ENCODE measurements around the gene ZIK1.

The ZIK1 gene

DNA sequence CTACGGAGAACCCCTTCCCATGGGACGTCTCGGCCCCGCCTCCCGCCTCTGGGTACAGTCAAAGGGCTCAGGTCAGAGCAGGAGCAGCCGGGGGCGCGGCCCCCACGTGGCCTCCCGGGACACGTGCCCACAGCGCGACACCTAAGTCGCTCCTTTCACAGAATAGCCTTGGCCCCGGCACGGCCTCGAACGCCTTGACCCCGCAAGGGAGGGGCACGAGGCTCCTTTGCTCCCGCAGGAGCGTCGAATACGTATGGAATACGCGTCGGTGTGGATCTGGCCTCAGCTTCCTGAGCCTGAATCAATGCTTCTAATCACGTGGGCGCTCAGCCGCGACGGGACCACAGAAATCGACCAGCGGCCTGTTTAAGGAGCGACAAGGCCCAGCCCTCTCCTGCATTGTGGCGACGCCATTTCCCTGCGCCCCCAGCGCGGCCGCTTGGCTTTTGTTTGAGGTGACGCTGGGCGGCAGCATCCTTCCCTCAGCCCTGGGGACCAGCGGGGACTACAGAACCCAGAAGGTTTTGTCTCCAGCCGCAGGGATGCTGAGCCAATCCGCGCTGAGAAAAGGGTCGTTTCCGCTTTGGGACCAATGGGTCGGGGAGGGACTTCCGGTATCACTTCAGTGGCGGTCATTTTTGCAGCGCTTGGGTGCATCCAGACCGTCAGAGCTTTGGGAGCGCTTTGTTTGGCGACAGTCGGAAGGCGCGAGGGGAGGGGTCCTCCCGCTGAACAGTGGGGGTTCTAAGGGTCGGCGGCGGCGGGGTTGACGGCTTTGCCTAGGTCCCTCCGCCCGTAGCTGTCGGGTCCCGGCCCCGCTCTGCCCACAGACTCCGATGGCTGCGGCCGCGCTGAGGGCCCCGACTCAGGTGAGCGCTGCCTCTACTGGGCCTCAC, at the start of gene ZIK1:
TSS of gene ZIK1 (plus strand) at position 625 of the 896 bp plus-strand sequence. CDS start at position 837, 212 bp downstream.
- DNase-seq (ENCODE audit: low spot score): peak; percentile 98

- no peak for DNase-seq (ENCODE audit: low spot score)
Observed at GRCh38 chr19:57537953-57538547, 45.9 kb upstream of the ZIK1 start.

- no peak for DNase-seq (ENCODE audit: low spot score)
Observed at GRCh38 chr19:57546513-57546912, 37.4 kb upstream of the ZIK1 start.

DNA sequence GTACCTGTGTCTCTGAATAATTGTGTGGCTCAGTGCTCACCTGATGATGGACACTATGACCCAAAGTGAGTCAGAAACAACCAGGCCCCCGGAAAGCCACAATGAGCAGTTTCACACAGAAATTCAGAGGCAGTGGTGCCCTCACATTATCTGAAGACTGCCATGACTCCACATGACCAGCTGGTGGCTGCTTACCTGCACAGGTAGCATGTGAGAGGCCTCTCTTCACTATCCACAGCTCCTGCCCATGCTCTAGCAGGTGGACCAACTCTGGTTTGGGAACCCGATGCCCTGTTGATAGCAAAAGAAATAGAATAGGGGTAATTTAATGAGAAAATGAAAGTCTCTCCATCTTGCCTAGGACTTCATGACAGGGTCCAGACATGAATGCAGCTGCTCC, 31.5 kb upstream of the ZIK1 start:
- DNase-seq (ENCODE audit: low spot score): no peak

DNA sequence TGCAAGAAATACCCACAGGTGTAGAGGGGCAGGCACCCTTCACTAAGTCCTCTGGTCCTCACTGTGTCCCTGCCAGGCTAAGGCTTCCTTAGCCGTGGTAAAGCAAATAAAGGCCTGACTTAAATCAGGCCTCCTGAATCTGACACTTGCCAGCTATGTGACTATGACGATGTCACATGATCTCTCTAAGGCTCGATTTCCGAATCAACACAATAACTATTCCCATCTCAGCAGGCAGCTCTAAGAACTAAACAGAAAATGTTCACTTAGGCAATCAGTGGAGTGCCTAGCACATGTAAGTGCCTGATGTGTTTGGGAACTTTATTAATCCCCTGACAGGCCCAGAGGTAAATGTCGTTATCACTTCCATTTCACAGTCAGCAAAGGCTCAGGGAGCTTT, 26.3 kb upstream of the ZIK1 start:
- no peak for DNase-seq (ENCODE audit: low spot score)

DNA sequence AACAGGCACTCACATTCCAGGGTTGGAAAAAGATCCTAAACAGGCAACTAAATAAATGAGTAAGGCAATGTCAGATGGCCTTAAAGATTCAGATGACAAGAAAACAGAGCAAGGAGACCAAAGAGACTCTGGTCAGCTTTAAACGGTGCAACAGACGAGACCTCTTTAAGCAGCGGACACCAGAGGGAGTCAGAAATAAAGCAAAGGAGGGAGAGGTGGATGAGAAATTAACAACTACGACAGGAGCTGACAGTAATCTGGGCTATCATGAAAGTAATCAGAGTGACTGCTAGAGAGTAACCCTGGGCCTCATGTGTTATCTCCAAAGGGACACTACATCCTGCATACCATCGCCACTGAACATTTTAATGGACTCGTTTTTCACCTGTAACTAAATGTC, 25.4 kb upstream of the ZIK1 start:
- DNase-seq (ENCODE audit: low spot score): no peak

DNA sequence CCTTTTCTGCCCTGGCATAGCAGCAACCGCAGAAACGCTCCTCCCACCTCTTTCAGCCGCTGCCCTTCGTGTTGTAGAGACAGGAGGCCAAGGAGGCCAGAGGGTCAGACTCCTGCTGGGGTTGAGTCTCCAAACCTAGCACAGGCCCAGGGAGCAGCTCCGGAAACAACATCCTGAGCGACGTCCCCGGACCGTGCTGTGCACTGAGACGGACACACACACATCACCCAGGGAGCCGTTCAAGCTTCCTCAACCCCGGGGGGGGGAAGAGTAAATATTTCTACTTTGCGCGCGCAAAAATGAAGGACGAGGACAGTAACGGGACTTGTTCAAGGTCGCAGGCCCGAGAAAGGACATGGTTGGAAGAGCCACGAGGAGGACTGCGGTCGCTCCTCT, 24.9 kb upstream of the ZIK1 start:
- DNase-seq (ENCODE audit: low spot score): no peak

GRCh38 chr19:57559404-57560025, 24.4 kb upstream of the ZIK1 start, which contains the start of gene ZNF550:
Gene ZNF550, minus strand, starts transcription at chr19:57559863. Its CDS starts 181 bp downstream, at chr19:57559682.
- peak; percentile 95 for DNase-seq (ENCODE audit: low spot score)

GRCh38 chr19:57560049-57560491, 23.9 kb upstream of the ZIK1 start:
- DNase-seq (ENCODE audit: low spot score): no peak

GRCh38 chr19:57563547-57563946, 20.4 kb upstream of the ZIK1 start:
- no peak for DNase-seq (ENCODE audit: low spot score)

DNA sequence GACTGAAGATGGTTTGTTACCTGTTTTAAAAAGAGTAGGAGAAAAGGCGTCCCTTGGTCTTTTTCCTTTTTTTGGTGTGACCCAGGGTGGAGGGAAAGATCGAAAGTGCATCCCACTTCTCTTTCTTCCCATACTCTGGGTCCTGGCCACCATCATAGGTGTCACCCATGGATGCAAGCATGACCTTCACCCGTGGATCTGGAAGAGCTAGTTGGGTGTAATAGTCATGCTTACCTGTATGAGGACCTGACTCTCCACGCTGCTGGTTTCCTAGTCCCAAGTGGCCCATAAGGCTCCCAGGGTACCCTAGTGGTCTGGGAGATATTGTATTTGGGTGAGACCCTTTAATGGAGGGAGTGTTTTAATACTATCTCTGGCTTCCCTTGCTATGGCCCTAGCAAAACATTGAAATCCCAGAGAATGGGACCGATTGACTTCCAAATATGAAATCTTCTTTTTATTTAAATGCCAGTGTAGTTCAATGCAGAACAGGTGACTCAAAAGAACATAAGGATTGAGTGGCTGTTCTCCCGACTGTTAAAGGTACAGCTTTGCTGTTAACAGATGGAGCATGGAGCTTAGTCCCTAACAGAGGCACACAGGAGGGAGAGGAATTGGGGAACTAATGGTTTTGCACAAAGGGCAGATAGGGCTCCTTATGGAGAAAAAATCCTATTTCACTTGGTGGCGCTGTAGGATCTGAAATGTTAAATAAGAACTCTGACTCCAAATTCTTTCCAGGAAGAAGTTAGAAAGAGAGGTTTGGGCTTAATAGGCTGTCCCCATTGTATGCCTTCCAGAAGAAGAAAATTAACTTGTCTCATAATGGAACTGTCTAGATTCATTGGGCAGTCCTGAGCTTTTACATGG, 17.3 kb upstream of the ZIK1 start:
- no peak for DNase-seq (ENCODE audit: low spot score)

- DNase-seq (ENCODE audit: low spot score): no peak
Observed at GRCh38 chr19:57570707-57571106, 13.2 kb upstream of the ZIK1 start.

DNA sequence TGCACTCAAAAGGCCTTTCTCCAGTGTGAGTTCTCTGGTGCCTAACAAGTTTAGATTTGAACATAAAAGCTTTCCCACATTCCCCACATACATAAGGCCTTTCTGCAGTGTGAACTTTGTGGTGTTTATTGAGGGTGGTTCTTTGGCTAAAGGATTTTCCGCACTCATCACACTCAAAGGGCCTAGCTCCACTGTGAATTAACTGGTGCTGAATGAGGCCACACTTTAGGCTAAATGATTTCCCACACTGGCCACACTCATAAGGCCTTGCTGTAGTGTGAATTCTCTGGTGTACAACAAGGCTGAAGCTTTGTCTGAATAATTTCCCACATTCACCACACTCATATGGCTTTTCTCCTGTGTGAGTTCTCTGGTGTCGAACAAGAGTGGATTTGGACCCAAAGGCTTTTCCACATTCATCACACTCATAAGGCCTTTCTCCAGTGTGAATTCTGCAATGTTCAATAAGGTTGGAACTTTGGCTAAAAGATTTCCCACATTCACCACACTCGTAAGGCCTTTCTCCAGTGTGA, 11.5 kb upstream of the ZIK1 start:
- DNase-seq (ENCODE audit: low spot score): no peak

DNA sequence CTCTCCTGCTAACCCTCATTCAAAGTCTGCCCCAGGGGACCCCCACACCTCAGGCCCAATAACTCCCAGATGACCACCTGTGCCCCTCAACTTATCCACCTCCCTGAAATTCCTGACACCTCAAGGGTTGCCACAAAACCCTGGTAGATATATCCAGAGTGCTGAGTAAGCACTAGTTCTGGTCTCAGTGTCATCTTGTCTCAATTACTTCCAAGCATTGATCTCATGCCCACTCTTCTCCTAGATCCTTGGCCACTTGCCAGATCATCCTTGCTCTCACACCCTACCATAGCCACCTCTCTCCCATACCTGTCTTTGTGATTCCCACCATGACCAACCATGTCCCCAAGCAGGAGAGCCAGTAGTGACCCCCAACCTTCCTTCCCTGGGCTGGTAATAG, 7.3 kb upstream of the ZIK1 start:
- no peak for DNase-seq (ENCODE audit: low spot score)

GRCh38 chr19:57578487-57579205, 5.3 kb upstream of the ZIK1 start, which contains the start of gene ZNF416:
Gene ZNF416, minus strand, starts transcription at chr19:57578911. Its CDS starts 207 bp downstream, at chr19:57578704.
- DNase-seq (ENCODE audit: low spot score): peak; percentile 99

DNA sequence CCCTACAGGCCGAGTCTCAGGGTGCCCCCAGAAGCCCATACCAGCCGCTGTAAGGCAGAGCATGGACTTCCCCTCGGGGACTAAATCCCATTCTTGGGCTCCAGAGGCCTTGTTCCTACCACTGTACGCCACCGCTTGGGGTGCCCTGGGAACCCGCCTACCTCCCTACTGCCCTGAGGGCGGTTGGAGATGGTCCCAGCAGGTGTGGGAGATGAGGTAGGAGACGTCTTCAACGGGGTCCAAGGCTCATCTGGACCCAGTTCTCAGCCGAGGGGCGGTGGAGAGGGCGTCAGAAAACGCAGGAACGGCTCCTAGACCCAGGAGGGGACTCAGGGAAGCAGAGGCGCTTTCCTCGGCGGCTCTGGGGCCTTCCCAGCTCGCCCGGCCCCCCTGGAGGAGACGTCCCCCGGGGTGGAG, 833 bp upstream of the ZIK1 start:
- no peak for DNase-seq (ENCODE audit: low spot score)

DNA sequence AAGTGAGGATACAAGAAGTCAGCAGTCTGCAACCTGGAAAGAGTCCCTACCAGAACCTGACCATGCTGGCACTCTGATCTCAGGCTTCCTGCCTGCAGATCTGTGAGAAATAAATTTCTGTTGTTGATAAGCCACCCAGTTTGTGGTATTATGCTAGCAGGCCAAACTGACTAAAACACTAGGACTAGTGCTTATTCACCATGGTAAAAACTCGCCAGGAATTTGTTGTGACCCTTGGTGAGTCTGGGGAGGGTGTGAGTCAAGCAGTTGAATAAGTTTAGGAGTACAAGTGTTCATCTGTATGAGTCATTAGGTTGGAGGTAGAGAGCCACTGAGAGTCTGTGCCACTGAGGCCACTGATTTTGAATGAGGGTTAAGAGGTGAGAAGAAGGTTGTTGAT, 3.6 kb downstream of the ZIK1 start:
- DNase-seq (ENCODE audit: low spot score): no peak

DNA sequence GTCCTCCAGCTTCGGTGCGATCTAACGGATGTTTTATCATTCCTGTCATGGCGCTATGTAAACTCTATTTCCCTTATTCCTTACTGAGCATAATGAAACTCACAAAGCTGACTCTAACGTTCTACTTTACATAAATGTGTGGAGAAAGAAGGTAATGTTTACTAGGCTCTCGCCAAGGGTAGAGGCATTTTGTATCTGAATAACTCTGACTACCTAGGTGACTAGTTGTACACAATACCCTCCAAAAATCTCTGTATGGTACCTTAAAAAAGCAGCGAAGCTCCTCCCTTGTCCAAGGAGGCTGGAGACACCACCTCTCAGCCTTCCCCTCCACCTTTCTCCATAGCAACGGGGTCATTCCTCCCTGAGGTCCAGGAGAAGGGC, 15.4 kb downstream of the ZIK1 start:
- DNase-seq (ENCODE audit: low spot score): no peak

GRCh38 chr19:57599761-57600383, 15.9 kb downstream of the ZIK1 start, which contains the start of gene ZNF530:
Gene ZNF530, plus strand, starts transcription at chr19:57599885. Its CDS starts 4,461 bp downstream, at chr19:57604346.
- DNase-seq (ENCODE audit: low spot score): peak; percentile 94

GRCh38 chr19:57606931-57607330, 23.0 kb downstream of the ZIK1 start:
- DNase-seq (ENCODE audit: low spot score): no peak
